GM12878 (cell line): ENCODE data around the gene DNAH1. TPM values are rescaled to one million over a fixed set of nuclear protein-coding genes. Genes with fewer than 3 reads are reported as not detected.

Experiments used
- ATAC-seq: fragments of 200-7000 bp; cut with Tn5 transposase; 3 replicates; pipeline ENCODE4 v1.9.1; 2020; ENCODE audit warnings: mild to moderate bottlenecking, moderate library complexity
- BruUV-seq: library from RNA; stranded (reverse); fragments of 400-500 nt; replicated peaks from 2 replicates; lab custom pipeline; 2021; lab: Mats Ljungman, UMichigan
- CTCF ChIA-PET: fragments of 300-600 bp; sonication (Branson Sonifier 250); formaldehyde crosslinking; extraction: SDS; loops from one replicate; lab custom pipeline; 2021; ENCODE audit warnings: inconsistent platforms; lab: Yijun Ruan, JAX
- POLR2A ChIA-PET: fragments of 350-600 bp; formaldehyde crosslinking; extraction: SDS; loops from one replicate; lab custom pipeline; 2021; ENCODE audit warnings: inconsistent platforms; lab: Charles Lee
- RAD21 ChIA-PET: fragments of 300-600 bp; sonication (Branson Sonifier 250); formaldehyde crosslinking; loops from one replicate; lab custom pipeline; 2023; ENCODE audit warnings: antibody characterized with exemption; ENCODE audit not compliant: unreplicated experiment; lab: Charles Lee
- SMC1A ChIA-PET: fragments of 300-600 bp; sonication (Branson Sonifier 250); formaldehyde crosslinking; loops from one replicate; lab custom pipeline; 2023; ENCODE audit not compliant: unreplicated experiment, uncharacterized antibody; lab: Charles Lee
- DNase-seq: peaks from one replicate; pipeline ENCODE4 v3.0.0-alpha.2; 2011; ENCODE audit warnings: low read depth, low spot score
- FAIRE-seq: peaks from 3 replicates; lab custom pipeline; 2011; peaks lifted over from hg19 to GRCh38; lab: Jason Lieb, UNC
- H2AFZ ChIP-seq: 2 replicates; pipeline ENCODE4 v1.6.0; 2011; ENCODE audit warnings: low read depth, low read length, control low read depth; ENCODE audit not compliant: control insufficient read depth
- H3K27ac ChIP-seq: 2 replicates; pipeline ENCODE4 v1.5.1; 2011; ENCODE audit warnings: control low read depth; ENCODE audit not compliant: control insufficient read depth, insufficient read depth
- H3K27me3 ChIP-seq, 2 experiments: replicated peaks in 1 of 2; 2 replicates each; pipeline versions ENCODE4 v1.6.0 to v1.6.1; 2011; ENCODE audit warnings: low read length in 1 of 2; ENCODE audit not compliant: control insufficient read depth in 2 of 2, insufficient read depth in 2 of 2
- H3K36me3 ChIP-seq, 2 experiments: 2 replicates each; pipeline ENCODE4 v1.5.1; 2011; ENCODE audit warnings: low read length in 1 of 2; ENCODE audit not compliant: control insufficient read depth in 2 of 2, insufficient read depth in 2 of 2
- H3K4me1 ChIP-seq: 2 replicates; pipeline ENCODE4 v1.6.1; 2011; ENCODE audit warnings: mild to moderate bottlenecking, low read length, moderate library complexity, mixed read lengths; ENCODE audit not compliant: control insufficient read depth, insufficient read depth
- H3K4me2 ChIP-seq: 2 replicates; pipeline ENCODE4 v1.6.0; 2011; ENCODE audit warnings: control low read depth; ENCODE audit not compliant: control insufficient read depth, insufficient read depth
- H3K4me3 ChIP-seq: fragments of 200-600 bp; sonication (generic); 2 replicates; pipeline ENCODE4 v1.5.1; 2016
- H3K79me2 ChIP-seq: 2 replicates; pipeline ENCODE4 v1.6.0; 2011; ENCODE audit warnings: low read length; ENCODE audit not compliant: control insufficient read depth, insufficient read depth
- H3K9ac ChIP-seq: 2 replicates; pipeline ENCODE4 v1.8.0; 2011; ENCODE audit warnings: low read length, control low read depth, mixed read lengths; ENCODE audit not compliant: control insufficient read depth, insufficient read depth
- H3K9me3 ChIP-seq: replicated peaks from 3 replicates; pipeline ENCODE4 v1.5.1; 2011; ENCODE audit warnings: mild to moderate bottlenecking, low read length; ENCODE audit not compliant: control insufficient read depth, insufficient read depth
- H4K20me1 ChIP-seq: 2 replicates; pipeline ENCODE4 v1.6.0; 2011; ENCODE audit not compliant: control insufficient read depth, insufficient read depth
- BACH1 ChIP-seq: fragments of 450-650 bp; IDR thresholded peaks from 2 replicates; pipeline ENCODE4 v1.6.1; 2017; ENCODE audit warnings: mild to moderate bottlenecking, borderline replicate concordance
- BHLHE40 ChIP-seq, 2 experiments: fragments of 450-650 bp in 1 of 2; IDR thresholded peaks; 2 replicates each; pipeline ENCODE4 v1.6.1; 2011 to 2017; ENCODE audit warnings: low read depth in 2 of 2, borderline replicate concordance in 1 of 2, improper control_type of control experiment in 1 of 2, low read length in 1 of 2, mild to moderate bottlenecking in 1 of 2
- EP300 ChIP-seq, 2 experiments: fragments of 150-350 bp in 1 of 2; IDR thresholded peaks; 2 replicates each; pipeline ENCODE4 v1.6.1; 2011 to 2012; ENCODE audit warnings: low read depth in 2 of 2, low read length in 2 of 2, borderline replicate concordance in 1 of 2, improper control_type of control experiment in 1 of 2, inconsistent platforms in 1 of 2; ENCODE audit not compliant: control insufficient read depth in 1 of 2
- HCFC1 ChIP-seq: fragments of 150-350 bp; IDR thresholded peaks from 2 replicates; pipeline ENCODE4 v1.6.1; 2014; ENCODE audit warnings: low read length
- IRF4 ChIP-seq: IDR thresholded peaks from 2 replicates; pipeline ENCODE4 v1.6.1; 2011; ENCODE audit warnings: low read depth, low read length
- JUND ChIP-seq: IDR thresholded peaks from 2 replicates; pipeline ENCODE4 v1.6.1; 2012; ENCODE audit warnings: low read depth, mild to moderate bottlenecking, low read length, improper control_type of control experiment, moderate library complexity
- NBN ChIP-seq: fragments of 450-650 bp; IDR thresholded peaks from 2 replicates; pipeline ENCODE4 v1.6.1; 2016
- RBBP5 ChIP-seq: fragments of 200-600 bp; sonication (generic); conservative IDR thresholded peaks from 2 replicates; pipeline ENCODE4 v1.6.1; 2016
- ZBTB40 ChIP-seq: fragments of 450-650 bp; IDR thresholded peaks from 2 replicates; pipeline ENCODE4 v1.6.1; 2016; ENCODE audit warnings: mild to moderate bottlenecking, moderate library complexity, borderline replicate concordance
- ZNF592 ChIP-seq: fragments of 450-650 bp; IDR thresholded peaks from 2 replicates; pipeline ENCODE4 v1.6.1; 2017; ENCODE audit warnings: mild to moderate bottlenecking, moderate library complexity
- ZSCAN29 ChIP-seq: fragments of 450-650 bp; IDR thresholded peaks from 2 replicates; pipeline ENCODE4 v1.6.1; 2017; ENCODE audit warnings: mild to moderate bottlenecking, moderate library complexity
- WGBS: methylation state at CpG from one replicate; pipeline ENCODE4 v1.1.6; 2016; ENCODE audit warnings: low lambda C conversion rate; ENCODE audit not compliant: insufficient replicate concordance, insufficient coverage; ENCODE audit errors: missing lambda C conversion rate; 5-methylcytosine and 5-hydroxymethylcytosine counted together
- in situ Hi-C: fragments of 300-500 bp; cut with MboI; formaldehyde crosslinking; loops from 9 replicates; pipeline ENCODE4 v1.14.3; 2018; ENCODE audit warnings: mixed read lengths
- intact Hi-C: fragments of 100-400 bp; cut with micrococcal nuclease; formaldehyde crosslinking; loops from one replicate; pipeline ENCODE4 v1.14.2; 2022; ENCODE audit not compliant: unreplicated experiment
- polyA plus RNA-seq, 11 experiments: library from polyadenylated mRNA; depleted of rRNA in 4 of 11; unstranded in 6 of 11; stranded (reverse) in 5 of 11; fragments of >200 nt; fragmentation: Nextera tagmentation in 4 of 11; fragmentation: Illumina TruSeq in 1 of 11; extraction: Ambion mirVana in 4 of 11; extraction: Trizol in 1 of 11; gene quantifications; 1 replicate in 1 of 11; 2 replicates in 10 of 11; pipeline versions ENCODE4 v1.2.1 to v1.2.3, GENCODE V29; 2011 to 2016; ENCODE audit warnings: inconsistent platforms in 2 of 11, missing spikeins in 2 of 11, low read depth in 1 of 11
- total RNA-seq, 4 experiments: library from RNA; depleted of rRNA in 3 of 4; stranded (reverse); fragments of >200 nt in 3 of 4; fragmentation: Illumina TruSeq in 1 of 4; extraction: Trizol in 1 of 4; gene quantifications; 2 replicates each; pipeline versions ENCODE4 v1.2.1 to v1.2.3, GENCODE V29; 2013 to 2021

Gene DNAH1
- total and polyA plus RNA-seq, 10 of the 15 experiments (the other 5 are each of a cell fraction or from before 2014, with no cell fraction given), result 0.31 to 5.8 (median 2.7) TPM

- ChIA-PET SMC1A (interaction anchor here (1.5 to 5.3 kb wide), 2 partner anchors 11 to 13 kb away, joined by 5 to 26 read pairs; no protein-coding TSS in a partner anchor), CTCF (interaction anchor here (0.9 to 16.8 kb wide), 3 partner anchors 12 to 85 kb away, joined by 3 to 451 read pairs (median 6); partner anchors contain the start of gene GLYCTK), RAD21 (interaction anchor here (1.0 to 1.1 kb wide), 2 partner anchors 12 to 36 kb away, joined by 3 read pairs; no protein-coding TSS in a partner anchor), POLR2A (interaction anchor here (0.6 to 1.6 kb wide), 3 partner anchors 8 to 180 kb away, joined by 3 read pairs; no protein-coding TSS in a partner anchor)
- ATAC-seq, result no peak
- intact Hi-C loops (no loop called here), in situ Hi-C loops (no loop called here)
- Histone ChIP-seq H3K27ac (no peak overlapping the region), H3K9ac (no peak overlapping the region), H4K20me1 (no peaks in the 10 kb centered on the region), H3K4me1 (no peaks in the 10 kb centered on the region), H3K9me3 (no peaks in the 10 kb centered on the region), H3K36me3 (no peaks in the 10 kb centered on the region), H3K4me3 (no peak overlapping the region), H3K4me2 (no peak overlapping the region), H2AFZ (no peak overlapping the region), H3K27me3 (no peaks in the 10 kb centered on the region), H3K79me2 (no peaks in the 10 kb centered on the region)
- no peak for DNase-seq
- WGBS, result 55% methylated on average over 5 of the region's 5 CpGs
- no peak for FAIRE-seq
- no TSS peak for BruUV-seq
- no peak for TF ChIP-seq RBBP5
- no peak for TF ChIP-seq ZBTB40
- no peak for TF ChIP-seq NBN
- TF ChIP-seq HCFC1, result no peak
- TF ChIP-seq ZNF592, result no peak
- TF ChIP-seq JUND, result no peak
- no peak for TF ChIP-seq ZSCAN29
- no peak for TF ChIP-seq BACH1
- no peak for TF ChIP-seq IRF4
- no peak for TF ChIP-seq EP300 (IDR thresholded peaks at IDR 0.05; ENCODE audit: borderline replicate concordance in 1 of 2, control insufficient read depth in 1 of 2, low read depth in 2 of 2, low read length in 2 of 2)
- TF ChIP-seq BHLHE40 (IDR thresholded peaks at IDR 0.05; ENCODE audit: borderline replicate concordance in 1 of 2, low read depth in 2 of 2, low read length in 1 of 2), result no peak
Measured at GRCh38 chr3:52327486-52328290, 11.6 kb downstream of the DNAH1 start.
